GM12891 (cell line): Measurements from ENCODE around the gene GPAT2.
"Not testable (repeated sequence)": the region's sequence is repeated elsewhere in the genome, so short reads cannot be mapped to it uniquely, and the experiment has no call there.

ENCODE experiments used
- DNase-seq: peaks from one replicate; pipeline ENCODE4 v3.0.0; 2011; ENCODE audit warnings: low spot score; ENCODE audit not compliant: insufficient read length
- FAIRE-seq: peaks from 2 replicates; lab custom pipeline; 2011; peaks lifted over from hg19 to GRCh38; lab: Jason Lieb, UNC
- PAX5 ChIP-seq: IDR thresholded peaks from 2 replicates; pipeline ENCODE4 v1.6.1; 2011; ENCODE audit warnings: low read length, moderate library complexity, mild to moderate bottlenecking; ENCODE audit not compliant: insufficient read depth, severe bottlenecking
- POLR2A ChIP-seq: IDR thresholded peaks from 2 replicates; pipeline ENCODE4 v1.6.1; 2011; ENCODE audit warnings: low read depth, low read length, control low read depth
- POLR2AphosphoS5 ChIP-seq: IDR thresholded peaks from 2 replicates; pipeline ENCODE4 v1.6.1; 2011; ENCODE audit warnings: low read depth, low read length, control low read depth
- POU2F2 ChIP-seq: IDR thresholded peaks from 2 replicates; pipeline ENCODE4 v1.6.1; 2011; ENCODE audit warnings: low read depth, mild to moderate bottlenecking, control low read depth, low read length, moderate library complexity
- SPI1 ChIP-seq: IDR thresholded peaks from 2 replicates; pipeline ENCODE4 v1.6.1; 2011; ENCODE audit warnings: low read depth, low read length, control low read depth
- TAF1 ChIP-seq: IDR thresholded peaks from 2 replicates; pipeline ENCODE4 v1.6.1; 2011; ENCODE audit warnings: low read depth, low read length, control low read depth

GPAT2 gene

DNA sequence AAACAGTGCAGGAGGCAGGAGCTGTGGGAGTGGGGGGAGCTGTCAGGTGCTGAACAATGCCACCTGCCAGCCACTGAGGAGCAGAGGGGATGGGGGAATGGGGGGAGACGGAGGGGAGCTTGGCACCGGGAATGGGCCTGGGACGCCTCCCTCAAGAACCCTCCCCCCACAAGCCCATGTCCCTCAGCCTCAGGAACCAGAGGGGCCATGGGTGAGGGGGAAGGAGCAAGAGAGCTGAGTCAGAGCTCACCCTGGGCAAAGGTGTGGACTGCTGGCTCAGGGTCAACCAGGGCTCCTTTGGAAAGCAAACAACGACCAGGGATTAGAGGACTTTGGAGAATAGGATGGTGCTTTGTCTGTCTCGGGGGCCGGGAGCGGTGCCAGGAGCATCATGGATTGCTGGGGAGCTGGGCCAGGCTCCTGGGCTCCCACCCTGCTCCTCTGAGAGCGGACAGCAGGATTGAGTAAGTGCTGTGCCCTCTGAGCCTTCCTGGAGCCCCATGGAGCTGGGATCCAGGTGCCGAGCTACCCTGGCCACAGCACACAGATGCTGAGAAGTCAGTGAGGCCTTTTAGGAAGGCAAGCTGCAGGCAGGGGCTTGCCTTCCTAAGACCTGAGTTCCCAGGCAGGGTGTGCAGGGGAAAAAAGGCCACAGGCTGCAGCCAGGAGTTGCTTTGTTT, 33.3 kb upstream of the GPAT2 start:
- FAIRE-seq, DNase-seq: not testable (repeated sequence)

DNA sequence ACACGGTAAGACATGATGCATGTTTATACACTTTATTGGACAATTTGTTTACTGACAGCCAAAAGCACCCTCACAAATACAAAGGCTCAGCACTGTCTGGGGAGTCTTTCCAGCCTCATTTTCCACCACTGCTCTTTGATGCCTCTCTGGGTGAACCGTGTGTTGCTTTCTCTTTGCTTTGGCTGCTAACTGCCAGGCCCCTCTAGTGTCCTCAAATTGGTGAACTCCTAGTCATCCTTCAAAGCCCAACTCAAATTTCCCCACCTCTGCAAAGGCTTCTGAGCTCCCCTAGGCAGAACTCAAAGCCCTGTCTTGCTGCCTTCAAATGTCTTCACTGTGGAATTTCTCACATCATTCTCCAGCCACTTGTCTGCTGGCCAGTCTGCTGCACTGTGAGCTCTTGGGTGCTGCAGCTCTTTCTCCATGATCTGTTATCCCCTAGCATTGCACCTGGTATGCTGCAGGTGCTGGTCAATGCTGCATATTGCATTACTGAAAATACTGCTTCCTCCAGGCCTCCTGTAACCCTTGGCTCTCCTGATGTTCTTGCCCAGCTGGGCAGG, 32.5 kb upstream of the GPAT2 start:
- FAIRE-seq, DNase-seq: not testable (repeated sequence)

DNA sequence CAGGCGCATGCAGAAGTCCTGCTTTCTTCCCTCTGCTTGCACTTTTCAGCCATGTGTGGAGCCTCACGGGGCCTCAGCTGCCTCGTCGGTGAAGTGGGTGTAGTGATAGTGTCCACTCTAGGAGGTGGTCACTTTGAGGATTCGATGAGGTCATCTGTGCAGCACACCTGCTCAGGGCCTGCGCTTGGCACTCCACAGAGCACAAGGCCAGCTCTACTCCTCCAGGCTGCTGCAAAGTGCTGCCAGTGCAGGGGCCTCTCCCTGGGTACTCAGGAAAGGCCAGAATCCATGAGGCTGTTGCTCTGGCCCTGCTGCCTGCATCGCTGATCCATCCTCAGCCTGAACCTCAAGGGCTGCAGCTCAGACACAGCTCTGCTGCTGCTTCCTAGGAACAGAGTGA, 31.8 kb upstream of the GPAT2 start:
- FAIRE-seq, DNase-seq: not testable (repeated sequence)

DNA sequence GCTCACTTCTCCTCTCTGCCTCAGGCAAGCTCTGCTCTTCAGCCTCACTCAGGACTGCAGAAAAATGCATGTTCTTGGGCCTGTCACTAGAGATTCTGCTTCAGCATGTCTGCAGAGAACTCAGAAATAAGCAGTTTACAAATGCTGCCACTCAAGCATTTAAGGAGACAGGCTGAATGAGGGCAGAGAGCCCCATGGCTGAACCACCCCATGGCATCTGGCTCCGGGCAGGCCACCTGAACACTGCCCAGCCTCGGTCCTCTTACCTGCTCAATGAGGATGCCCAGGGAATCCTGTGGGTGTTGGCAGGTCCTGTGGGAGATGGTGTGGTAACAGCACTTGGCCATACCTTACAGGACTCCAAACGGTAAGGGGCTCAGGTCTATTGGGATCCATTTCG, 31.2 kb upstream of the GPAT2 start:
- DNase-seq, FAIRE-seq: not testable (repeated sequence)

DNA sequence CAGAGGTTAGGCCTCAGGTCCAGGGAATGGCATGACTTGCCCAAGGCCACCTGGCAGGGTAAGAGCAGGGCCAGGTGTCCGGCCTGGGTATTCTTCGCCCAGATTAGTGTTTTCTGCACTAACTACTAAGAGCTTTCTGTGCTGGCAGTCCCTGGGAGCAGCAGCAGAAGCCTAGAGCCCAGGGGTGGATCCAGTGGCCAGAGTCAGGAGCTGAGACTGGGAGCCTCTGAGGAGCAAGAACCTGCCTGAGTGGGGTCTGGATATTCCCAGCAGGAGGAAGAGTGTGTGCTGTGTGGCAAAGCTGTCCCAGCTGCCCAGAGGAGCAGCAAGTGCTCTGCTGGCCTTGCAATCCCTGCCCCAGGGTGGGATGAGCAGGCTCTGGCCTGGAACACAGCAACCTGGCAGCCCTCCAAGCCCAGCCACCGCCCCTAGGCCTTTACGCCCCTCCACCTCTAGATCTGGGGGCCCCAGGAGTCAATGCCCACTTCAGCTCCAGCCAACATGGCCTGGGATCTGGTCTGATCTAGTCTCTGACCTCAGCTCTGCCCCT, 30.7 kb upstream of the GPAT2 start:
- TF ChIP-seq SPI1 (no peak), POLR2A (no peak), TAF1 (no peak), POU2F2 (no peak), PAX5 (no peak), POLR2AphosphoS5 (no peak)
- FAIRE-seq (no peak), DNase-seq (no peak)

DNA sequence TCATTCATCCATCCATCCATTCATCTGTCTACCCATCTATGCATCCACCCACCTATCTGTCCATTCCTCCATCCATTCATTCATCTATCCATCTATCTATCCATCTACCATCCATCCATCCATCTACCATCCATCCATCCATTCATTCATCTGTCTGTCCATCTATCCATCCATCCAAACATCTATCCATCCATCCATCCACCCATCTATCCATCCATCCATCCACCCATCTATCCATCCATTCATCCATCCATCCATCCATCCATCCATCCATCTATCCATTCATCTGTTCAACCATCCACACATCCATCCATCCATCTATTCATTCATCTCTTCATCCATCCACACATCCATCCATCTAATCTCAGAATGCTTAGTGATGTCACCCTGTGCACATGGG, 30.0 kb upstream of the GPAT2 start:
- not testable (repeated sequence) for FAIRE-seq, DNase-seq

DNA sequence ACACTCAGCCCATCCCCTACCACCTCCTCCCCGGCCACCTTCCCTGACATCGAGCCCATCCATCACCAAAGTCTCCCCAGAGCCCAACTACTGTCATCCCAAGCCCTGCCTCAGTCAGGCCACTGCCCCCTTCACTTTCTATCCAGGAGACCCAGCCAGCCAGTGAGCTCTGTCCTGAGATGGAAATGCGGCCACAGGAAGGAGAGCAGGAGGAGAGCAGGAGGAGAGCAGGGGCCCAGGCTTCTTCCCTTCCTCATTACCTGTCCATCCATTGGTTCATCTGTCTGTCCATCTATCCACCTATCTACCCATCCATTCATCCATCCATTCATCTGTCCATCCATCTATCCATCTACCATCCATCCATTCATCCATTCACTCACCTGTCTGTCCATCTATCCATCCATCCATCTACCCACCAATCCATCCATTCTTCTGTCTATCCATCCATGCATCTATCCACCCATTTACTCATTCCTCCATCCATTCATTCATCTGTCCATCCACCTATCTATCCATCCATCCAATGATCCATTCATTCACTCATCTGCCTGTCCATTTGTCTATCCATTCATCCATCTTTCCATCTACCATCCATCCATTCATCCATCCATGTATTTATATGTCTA, 29.4 kb upstream of the GPAT2 start:
- DNase-seq, FAIRE-seq: not testable (repeated sequence)

DNA sequence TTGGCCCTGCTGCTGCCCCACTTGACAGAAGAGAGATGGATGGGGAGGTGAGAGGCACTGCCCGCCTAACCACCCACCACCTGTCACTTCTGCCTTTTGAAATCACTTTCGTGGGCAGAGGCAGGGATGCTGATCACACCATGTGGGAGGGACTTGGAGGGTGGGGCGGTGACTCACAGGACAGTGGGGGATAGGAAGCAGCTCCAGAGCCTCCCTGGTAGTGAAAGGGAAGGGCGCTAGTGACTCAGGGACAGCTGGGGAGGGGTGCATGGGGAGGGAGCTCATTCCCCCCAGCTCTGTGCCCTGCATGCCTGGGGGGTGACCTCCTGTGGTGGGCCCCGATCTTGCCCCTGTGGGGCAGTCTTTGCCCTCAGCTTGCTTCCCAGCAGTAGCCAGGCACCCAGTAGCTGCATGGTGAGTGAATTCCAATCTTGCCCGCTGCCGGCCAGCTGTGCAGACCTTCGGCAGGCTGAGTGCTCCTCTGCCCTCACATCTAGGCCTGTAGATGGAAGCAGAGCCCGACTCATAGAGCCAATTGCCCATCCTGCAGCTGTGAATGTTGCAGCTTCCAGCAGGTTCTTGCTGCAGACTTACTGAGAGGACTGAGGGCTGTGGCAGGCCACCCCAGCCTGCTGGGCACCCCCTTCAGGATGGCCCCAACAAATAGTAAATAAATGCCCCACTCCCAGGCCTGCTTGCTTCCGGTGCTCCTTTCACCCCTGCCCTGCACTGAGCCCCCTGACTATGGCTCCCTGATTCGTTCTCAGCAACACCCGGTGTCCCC, 28.6 kb upstream of the GPAT2 start:
- not testable (repeated sequence) for FAIRE-seq, DNase-seq

DNA sequence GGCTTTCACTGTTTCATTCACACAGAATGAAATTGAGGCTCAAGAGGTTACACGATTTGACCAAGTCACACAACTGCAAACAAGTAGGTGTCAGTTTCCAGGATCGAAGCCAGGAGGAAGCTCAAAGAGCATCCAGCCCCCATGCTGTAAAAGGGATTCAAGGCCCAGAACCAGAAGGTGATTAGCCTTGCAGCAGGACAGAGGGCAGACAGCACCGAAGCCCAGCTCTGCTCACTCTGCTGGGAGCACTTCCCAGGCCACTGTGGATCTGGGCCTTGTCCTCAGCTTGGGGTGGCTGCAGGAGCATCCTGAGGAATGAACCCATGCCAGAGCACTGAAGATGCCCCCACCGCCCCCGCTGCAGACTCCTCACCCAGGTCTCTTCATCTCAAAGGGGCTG, 27.8 kb upstream of the GPAT2 start:
- not testable (repeated sequence) for DNase-seq, FAIRE-seq

DNA sequence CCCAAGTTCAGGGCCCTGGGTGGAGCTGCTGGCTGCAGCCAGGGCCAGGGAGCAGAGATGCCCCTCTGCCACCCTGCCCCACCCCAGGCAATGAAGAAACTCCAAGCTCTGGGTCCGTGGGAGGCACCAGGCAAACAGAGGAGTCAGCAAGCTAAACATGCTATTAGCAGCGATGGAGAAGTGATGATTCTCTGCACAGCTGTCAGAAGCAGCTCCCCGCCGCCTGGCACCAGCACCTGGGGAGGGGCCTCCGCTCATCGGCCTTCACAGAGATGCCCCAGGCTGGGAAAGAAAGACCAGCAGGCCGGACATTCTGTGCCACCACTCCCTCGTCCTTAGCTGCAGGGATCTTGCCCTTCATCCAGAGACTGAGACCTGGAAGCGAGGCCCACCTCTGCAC, 27.2 kb upstream of the GPAT2 start:
- DNase-seq, FAIRE-seq: not testable (repeated sequence)

DNA sequence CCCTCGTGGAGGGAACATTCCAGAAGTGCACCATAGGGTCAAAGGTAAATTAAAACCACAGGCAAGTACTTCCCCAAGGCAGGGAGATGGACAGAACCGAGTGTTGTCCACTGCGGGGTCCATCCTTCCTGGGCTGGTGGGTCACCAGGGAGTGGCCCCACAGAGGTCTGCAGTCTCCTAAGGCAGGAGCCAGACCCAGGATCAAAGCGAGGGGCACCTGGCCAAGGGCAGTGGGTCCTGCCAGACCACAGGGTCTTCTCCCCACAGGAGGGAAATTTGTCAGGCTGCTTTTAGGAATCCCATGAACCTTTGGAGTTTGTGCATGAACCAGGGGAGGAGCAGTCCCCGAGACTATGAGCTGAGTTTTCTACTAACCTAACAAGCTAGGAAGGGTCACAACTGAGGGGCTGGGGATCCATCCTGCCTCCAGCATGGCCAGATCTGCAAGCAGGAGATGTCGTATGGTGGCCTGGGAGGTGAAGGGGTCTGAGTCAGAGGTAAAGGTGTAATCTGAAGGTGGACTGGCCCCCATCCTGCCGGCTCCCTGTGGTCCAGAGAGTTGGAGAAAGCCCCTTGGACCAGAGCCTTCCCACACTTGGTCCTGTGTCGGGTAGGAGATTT, 26.6 kb upstream of the GPAT2 start:
- not testable (repeated sequence) for DNase-seq, FAIRE-seq

DNA sequence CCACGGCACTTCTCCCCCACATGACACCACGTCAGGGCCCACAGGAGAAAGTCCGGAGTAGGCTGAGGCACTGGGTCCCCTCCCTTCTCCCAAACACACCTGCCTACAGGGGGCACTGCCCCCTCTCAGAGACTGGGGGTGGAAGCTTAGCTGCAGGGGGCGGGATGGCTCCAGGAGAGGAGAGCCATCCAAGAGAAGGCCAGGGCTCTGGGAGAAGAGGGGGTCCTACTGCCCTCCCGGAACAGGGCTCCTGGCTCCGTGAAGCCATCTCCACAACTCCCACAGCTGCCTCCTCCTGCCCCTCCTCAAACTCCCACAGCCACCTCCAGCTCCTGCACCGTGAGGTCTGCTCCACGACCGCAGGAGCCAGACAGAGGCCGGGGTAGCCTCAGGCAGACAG, 25.6 kb upstream of the GPAT2 start:
- FAIRE-seq, DNase-seq: not testable (repeated sequence)

DNA sequence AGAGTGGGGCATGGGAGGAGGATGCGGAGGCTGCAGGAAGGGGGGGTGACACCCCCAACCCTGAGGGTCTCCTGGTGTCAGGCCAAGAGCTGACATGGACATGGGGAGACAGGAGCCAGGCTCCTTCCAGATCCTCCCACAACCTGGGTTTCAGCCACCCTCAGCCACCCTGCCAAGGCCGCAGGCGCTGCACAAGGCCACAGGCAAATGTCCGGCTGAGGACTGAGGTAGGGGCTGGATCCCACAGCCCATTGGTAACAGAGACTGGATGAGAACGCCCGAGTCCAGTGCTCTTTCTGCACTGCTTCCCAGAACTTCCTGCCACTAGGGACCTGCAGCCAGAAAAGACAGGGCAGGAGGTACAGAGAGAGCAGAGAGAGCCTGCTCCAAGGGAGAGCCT, 24.7 kb upstream of the GPAT2 start:
- FAIRE-seq, DNase-seq: not testable (repeated sequence)

DNA sequence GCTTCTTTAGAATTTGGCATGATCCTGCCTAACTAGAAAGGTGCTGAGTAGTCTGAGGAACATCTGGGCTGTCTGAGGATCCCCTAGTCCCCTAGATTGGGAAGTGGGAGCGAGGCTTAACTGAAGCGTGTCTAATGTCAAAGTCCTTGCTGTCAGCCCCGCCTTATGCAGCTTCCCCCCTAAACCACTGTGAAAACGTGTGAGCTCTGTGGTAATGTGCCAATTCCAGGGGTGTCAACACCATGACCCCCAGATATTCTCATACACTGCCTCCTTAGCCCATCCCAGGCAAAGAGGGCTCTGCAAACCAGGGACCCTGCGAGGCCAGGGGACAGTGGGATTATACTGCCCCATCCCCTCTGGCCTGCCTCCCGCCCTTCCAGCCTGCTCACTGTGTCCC, 21.1 kb upstream of the GPAT2 start:
- DNase-seq, FAIRE-seq: not testable (repeated sequence)

DNA sequence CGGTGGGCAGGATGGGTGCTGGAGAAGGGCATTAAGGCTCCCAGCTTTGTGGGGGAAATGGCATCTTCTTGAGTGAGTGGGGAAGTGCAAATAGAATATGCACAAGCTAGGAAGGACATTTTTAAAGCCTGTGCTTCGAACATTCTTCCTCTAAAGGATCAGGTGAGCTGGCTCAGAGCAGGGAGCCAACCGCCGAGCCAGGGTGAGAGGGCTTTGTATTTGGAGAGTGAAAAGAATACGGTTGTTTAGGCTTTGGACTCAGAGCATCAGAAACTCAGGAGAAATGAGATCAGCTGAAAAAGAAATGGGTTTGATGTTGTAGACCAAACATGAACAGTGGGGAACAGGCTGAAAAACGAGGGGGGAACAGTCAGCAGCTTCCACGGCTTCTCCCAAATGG, 19.8 kb upstream of the GPAT2 start:
- not testable (repeated sequence) for FAIRE-seq, DNase-seq

DNA sequence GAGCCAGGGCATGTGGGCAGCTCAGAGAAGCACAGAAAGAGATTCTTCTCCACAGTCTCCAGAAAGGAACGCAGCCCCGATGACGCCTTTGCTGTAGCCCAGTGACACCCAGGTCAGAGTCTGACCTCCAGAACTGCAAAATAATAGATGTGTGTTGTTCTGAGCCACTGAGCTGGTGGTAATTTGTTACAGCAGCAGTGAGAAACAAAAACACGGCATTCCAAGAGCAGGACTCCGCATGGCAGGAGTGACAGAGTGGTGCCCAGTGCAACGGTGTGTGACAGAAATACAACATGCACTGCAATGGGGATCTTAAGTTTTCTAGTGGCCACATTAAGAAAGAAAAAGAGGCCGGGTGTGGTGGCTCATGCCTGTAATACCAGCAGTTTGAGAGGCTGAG, 18.7 kb upstream of the GPAT2 start:
- DNase-seq, FAIRE-seq: not testable (repeated sequence)

DNA sequence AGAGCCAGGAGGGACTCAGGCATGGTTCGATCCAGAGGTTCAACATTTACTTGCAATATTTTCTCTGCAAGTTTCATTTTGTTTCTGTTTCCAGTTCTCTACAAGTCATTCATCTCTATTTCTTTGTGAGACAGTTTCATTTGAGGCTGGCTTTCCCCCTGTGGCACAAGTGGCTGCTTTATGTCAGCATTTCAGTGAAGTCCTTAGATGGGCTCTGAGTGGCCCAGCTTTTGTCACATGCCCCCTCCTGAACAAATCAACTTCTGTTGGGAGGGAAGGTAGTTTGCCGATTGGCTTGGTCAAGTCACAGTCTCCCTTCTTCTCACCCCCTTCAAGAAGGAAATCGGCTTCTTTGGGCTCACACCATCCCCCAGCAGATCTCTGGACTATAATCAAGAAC, 17.9 kb upstream of the GPAT2 start:
- DNase-seq, FAIRE-seq: not testable (repeated sequence)

DNA sequence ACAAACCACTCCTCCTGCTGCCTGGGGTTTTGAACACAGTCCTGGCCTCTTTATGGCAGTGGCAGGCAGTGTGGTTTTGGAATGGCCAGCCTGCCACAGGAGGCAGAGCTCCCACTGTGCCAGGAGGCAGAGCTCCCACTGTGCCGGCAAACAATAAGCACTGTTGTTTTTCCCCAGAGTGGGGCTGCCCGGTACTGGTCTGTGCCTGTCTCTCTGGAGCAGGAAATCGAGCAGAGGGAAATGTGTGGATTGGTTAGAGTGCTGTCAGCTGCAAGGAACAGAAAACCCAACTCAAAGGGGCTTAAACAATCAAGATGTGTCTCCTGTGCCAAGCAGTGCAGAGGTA, 15.2 kb upstream of the GPAT2 start:
- FAIRE-seq, DNase-seq: not testable (repeated sequence)
